Stomach (tissue), 4 donors: ENCODE measurements around the gene PTH.

ENCODE experiments used
- CTCF ChIP-seq, 7 experiments: fragments of 450-650 bp in 4 of 7; fragments of 200-600 bp in 3 of 7; sonication (generic) in 3 of 7; IDR thresholded peaks; one replicate each; pipeline ENCODE4 v1.5.1; 2016 to 2019; ENCODE audit warnings: antibody characterized with exemption in 7 of 7, control low read depth in 2 of 7, mild to moderate bottlenecking in 1 of 7
- EP300 ChIP-seq: sonication (generic); formaldehyde crosslinking; IDR thresholded peaks from one replicate; pipeline ENCODE4 v1.6.1; 2017; ENCODE audit warnings: antibody characterized with exemption
- POLR2A ChIP-seq, 4 donors: fragments of 450-650 bp; IDR thresholded peaks; one replicate each; pipeline ENCODE4 v1.6.1; 2016; ENCODE audit warnings: antibody characterized with exemption in 4 of 4, control low read depth in 2 of 4, mild to moderate bottlenecking in 1 of 4, moderate library complexity in 1 of 4

- TF ChIP-seq CTCF (IDR thresholded peaks at IDR 0.05) (no peak), EP300 (no peak), POLR2A (IDR thresholded peaks at IDR 0.05) (no peak)
Measured at GRCh38 chr11:13479688-13480087, 16.1 kb downstream of the PTH start.
